Measurements from ENCODE around the gene DCXR. TPM values are rescaled to one million over a fixed set of nuclear protein-coding genes. Genes with fewer than 3 reads are reported as not detected.

Gene DCXR
- total RNA-seq, result 67.1 and 71.8 TPM in 2 replicates

GRCh38 chr17:82037092-82037888, at the start of gene DCXR:
DCXR (minus strand) TSS chr17:82037697; CDS start chr17:82037682, 15 bp downstream.

DNA sequence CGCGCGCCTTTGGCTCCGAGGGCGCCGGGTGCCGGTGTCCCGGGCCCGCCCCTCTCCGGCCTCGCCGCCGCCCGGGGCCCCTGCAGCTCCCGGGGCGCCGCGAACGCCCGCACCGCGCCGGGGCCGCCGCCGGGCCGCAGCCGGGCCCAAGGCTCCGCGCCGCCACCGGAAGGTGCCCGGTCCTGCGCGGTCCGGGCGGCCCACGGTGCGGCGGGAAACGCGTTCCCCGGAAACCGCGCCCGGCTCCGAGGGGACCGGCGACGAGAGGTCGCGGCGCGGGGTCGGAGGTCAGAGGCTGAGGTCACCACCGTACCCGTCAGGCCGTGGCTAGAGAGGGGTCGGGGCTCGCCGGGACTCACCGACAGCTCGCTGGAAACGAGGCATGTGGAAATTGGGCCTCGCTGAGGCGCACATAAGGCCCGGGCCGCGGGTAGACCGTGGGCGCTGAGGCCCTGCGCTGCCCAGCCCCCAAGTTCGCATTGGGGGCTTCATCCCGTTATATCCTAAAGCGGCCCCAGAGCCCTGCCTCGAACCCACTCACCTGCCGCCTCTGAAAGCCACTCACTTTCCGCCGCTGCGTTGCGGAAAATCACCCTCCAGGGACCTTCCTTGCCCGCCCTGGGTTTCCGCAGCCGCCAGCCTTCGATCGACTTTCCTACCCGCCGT, 28.3 kb upstream of the DCXR start, which contains the start of gene DUS1L:
TSS of gene DUS1L (minus strand) at position 167 of the 666 bp plus-strand sequence. CDS start 745 bp downstream, outside the sequence.

DNA sequence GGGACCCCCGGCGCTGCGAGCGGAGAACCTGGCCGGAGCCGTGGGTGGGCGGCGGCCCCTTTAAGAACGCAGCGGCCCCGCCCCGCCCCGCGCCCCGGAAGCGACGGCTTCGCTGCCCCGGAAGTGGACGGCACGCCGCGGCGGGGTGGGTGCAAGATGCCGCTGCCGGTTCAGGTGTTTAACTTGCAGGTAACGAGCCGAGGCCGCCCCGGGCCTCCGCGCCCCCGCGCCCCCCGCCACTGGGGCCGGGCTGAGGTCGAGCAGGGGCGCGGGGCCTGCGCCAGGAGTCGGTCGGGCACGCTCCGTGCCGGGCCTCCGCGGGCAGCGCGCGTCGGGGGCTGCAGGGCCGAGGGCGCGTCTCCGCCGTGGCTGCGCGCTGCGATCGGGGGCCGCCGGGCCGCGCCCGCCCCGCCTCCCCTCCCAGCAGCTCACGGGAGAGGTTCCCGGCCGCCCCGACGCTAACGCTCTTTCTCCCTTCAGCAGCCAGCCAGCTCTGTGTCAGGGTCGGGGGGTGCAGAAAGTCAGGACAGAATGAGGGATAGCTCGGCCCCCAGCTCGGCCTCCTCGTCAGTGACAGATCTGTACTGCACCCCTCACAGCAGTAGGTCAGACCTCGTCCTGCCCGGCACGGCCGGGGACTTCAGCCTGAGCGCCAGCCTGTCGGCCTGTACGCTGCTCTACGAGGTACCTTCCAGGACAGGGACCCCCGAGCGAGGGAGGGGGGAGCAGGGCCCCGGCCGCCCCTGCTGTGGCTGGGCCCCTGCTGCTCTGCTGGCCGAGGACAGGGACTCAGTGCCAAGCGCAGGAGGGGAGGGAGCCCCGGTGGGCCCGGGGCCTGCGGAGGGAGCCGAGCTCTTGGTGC, 14.5 kb upstream of the DCXR start, which contains the start of the genes GPS1 and RFNG:
TSS of gene GPS1 (plus strand) at position 123 of the 862 bp plus-strand sequence. CDS start at position 157, 34 bp downstream.
TSS of gene RFNG (minus strand) at position 36 of the 862 bp plus-strand sequence. CDS start 45 bp downstream, outside the sequence.

DNA sequence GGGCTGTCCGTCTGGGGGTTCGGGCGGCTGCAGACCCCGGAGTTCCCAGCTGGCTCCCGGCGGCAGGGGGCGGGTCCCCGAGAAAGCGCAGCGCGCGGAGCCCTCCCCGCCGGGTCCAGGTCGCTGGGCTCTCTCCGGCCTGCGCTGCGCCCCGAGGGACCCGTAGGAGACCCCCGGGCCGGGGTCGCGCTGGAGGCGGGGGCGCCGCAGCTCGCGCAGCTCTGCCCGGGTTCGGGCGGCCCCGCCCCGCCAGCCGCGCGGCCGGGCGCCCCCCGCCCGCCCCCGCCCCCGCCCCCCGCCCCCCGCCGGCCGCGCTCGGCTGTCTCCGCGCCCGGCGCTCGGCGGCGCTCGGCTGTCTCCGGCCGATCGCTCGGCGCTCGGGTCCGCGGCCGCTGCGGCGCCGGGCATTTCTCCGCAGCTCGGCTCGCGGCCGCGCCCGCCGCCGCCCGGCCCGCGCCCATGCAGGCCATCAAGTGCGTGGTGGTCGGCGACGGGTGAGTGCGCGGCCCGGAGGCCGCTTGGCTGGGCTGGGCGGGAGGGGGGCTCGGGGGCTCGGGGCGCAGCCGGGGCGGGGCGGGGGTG, 6.1 kb downstream of the DCXR start, which contains the start of gene RAC3:
TSS of gene RAC3 (plus strand) at position 376 of the 582 bp plus-strand sequence. CDS start at position 460, 84 bp downstream.

GRCh38 chr17:82022981-82023446, 14.5 kb downstream of the DCXR start, which contains the start of gene LRRC45:
LRRC45 (plus strand) TSS chr17:82023305; CDS start chr17:82023644, 339 bp downstream.

GRCh38 chr17:82022310-82022980, 15.1 kb downstream of the DCXR start, which contains the start of gene CENPX:
CENPX (minus strand) TSS chr17:82022878; CDS start chr17:82022861, 17 bp downstream.

Other genes starting within 250 kb of the DCXR start
- gene GCGR, start 233.5 kb downstream of the DCXR start, total RNA-seq, result not detected in 2 replicates
- 66.7 and 93.8 TPM in 2 replicates for gene MCRIP1, start 204.4 kb downstream of the DCXR start, total RNA-seq
- gene PPP1R27, start 202.6 kb downstream of the DCXR start, total RNA-seq, result not detected in 2 replicates
- 1,203 and 2,037 TPM in 2 replicates for gene P4HB, start 177.2 kb downstream of the DCXR start, total RNA-seq
- 82.1 and 158 TPM in 2 replicates for gene ARHGDIA, start 166.4 kb downstream of the DCXR start, total RNA-seq
- 87.2 and 113 TPM in 2 replicates for gene ALYREF, start 146.1 kb downstream of the DCXR start, total RNA-seq
- gene ANAPC11, start 146.0 kb downstream of the DCXR start, total RNA-seq, result 128 and 147 TPM in 2 replicates
- 0.33 and 0.39 TPM in 2 replicates for gene NPB, start 135.5 kb downstream of the DCXR start, total RNA-seq
- 22.0 and 51.3 TPM in 2 replicates for gene PCYT2, start 126.3 kb downstream of the DCXR start, total RNA-seq
- 27.1 and 38.8 TPM in 2 replicates for gene SIRT7, start 119.5 kb downstream of the DCXR start, total RNA-seq
- 5.9 and 11.4 TPM in 2 replicates for gene MAFG, start 110.0 kb downstream of the DCXR start, total RNA-seq
- gene PYCR1, start 100.4 kb downstream of the DCXR start, total RNA-seq, result 99.3 and 195 TPM in 2 replicates
- gene MYADML2, start 90.5 kb downstream of the DCXR start, total RNA-seq, result not detected in 2 replicates
- gene NOTUM, start 76.5 kb downstream of the DCXR start, total RNA-seq, result not detected in 2 replicates
- 21.0 and 25.9 TPM in 2 replicates for gene ASPSCR1, start 60.1 kb downstream of the DCXR start, total RNA-seq
- 13.7 and 40.7 TPM in 2 replicates for gene CENPX, start 14.8 kb downstream of the DCXR start, total RNA-seq
- 13.0 and 18.0 TPM in 2 replicates for gene LRRC45, start 14.4 kb downstream of the DCXR start, total RNA-seq
- gene RAC3, start 6.0 kb downstream of the DCXR start, total RNA-seq, result 19.3 and 31.4 TPM in 2 replicates
- 33.0 and 46.5 TPM in 2 replicates for gene RFNG, start 14.1 kb upstream of the DCXR start, total RNA-seq
- 87.2 and 180 TPM in 2 replicates for gene GPS1, start 14.2 kb upstream of the DCXR start, total RNA-seq
- gene DUS1L, start 28.1 kb upstream of the DCXR start, total RNA-seq, result 54.2 and 70.5 TPM in 2 replicates
- gene FASN, start 60.5 kb upstream of the DCXR start, total RNA-seq, result 67.1 and 186 TPM in 2 replicates
- gene CCDC57, start 175.1 kb upstream of the DCXR start, total RNA-seq, result 18.2 and 31.0 TPM in 2 replicates
- gene SLC16A3, start 191.3 kb upstream of the DCXR start, total RNA-seq, result 87.9 and 172 TPM in 2 replicates
- gene CSNK1D, start 236.0 kb upstream of the DCXR start, total RNA-seq, result 51.4 and 65.6 TPM in 2 replicates

Measured in placental epithelial cell (primary cell).